IMR-90 (cell line): ENCODE measurements around the gene DUOX2. TPM values are rescaled to one million over a fixed set of nuclear protein-coding genes. Genes with fewer than 3 reads are reported as not detected.

Experiments
- ATAC-seq: fragments of 200-7000 bp; cut with Tn5 transposase; 2 replicates; pipeline ENCODE4 v1.9.1; 2020; ENCODE audit warnings: low read depth, mild to moderate bottlenecking, moderate library complexity
- BruUV-seq: library from RNA; stranded (reverse); fragments of 400-500 nt; replicated peaks from 2 replicates; lab custom pipeline; 2021; lab: Mats Ljungman, UMichigan
- CTCF ChIA-PET: fragments of 300-600 bp; formaldehyde crosslinking; extraction: SDS; loops from one replicate; lab custom pipeline; 2021; ENCODE audit warnings: antibody characterized with exemption; lab: Yijun Ruan, JAX
- POLR2A ChIA-PET: fragments of 300-600 bp; sonication (Branson Sonifier 250); formaldehyde crosslinking; loops from one replicate; lab custom pipeline; 2022; ENCODE audit warnings: antibody characterized with exemption; ENCODE audit not compliant: unreplicated experiment; lab: Charles Lee
- DNase-seq: peaks from one replicate; pipeline ENCODE4 v3.0.0; 2013
- H2AFZ ChIP-seq: replicated peaks from 2 replicates; pipeline ENCODE3; 2013; ENCODE audit warnings: low read length, mild to moderate bottlenecking; ENCODE audit not compliant: poor library complexity
- H2AK5ac ChIP-seq: 2 replicates; pipeline ENCODE4 v1.6.1; 2013; ENCODE audit warnings: low read depth, low read length, inconsistent platforms
- H2AK9ac ChIP-seq: replicated peaks from 2 replicates; pipeline ENCODE3; 2013; ENCODE audit warnings: mild to moderate bottlenecking, low read depth, low read length, moderate library complexity; ENCODE audit not compliant: poor library complexity
- H2BK120ac ChIP-seq: 2 replicates; pipeline ENCODE4 v1.6.1; 2013; ENCODE audit warnings: low read depth, low read length, inconsistent platforms
- H2BK15ac ChIP-seq: 3 replicates; pipeline ENCODE4 v1.6.1; 2013; ENCODE audit warnings: low read depth, low read length, inconsistent platforms
- H2BK20ac ChIP-seq: 2 replicates; pipeline ENCODE4 v1.6.1; 2013; ENCODE audit warnings: low read depth, mild to moderate bottlenecking, inconsistent platforms, low read length, moderate library complexity
- H2BK5ac ChIP-seq: 2 replicates; pipeline ENCODE4 v1.6.1; 2013; ENCODE audit warnings: mild to moderate bottlenecking, low read depth, low read length, inconsistent platforms; ENCODE audit not compliant: poor library complexity, severe bottlenecking
- H3K14ac ChIP-seq: replicated peaks from 2 replicates; pipeline ENCODE4 v1.6.1; 2013; ENCODE audit warnings: low read depth, low read length, inconsistent platforms
- H3K18ac ChIP-seq: 2 replicates; pipeline ENCODE4 v1.6.1; 2013; ENCODE audit warnings: low read depth, low read length, control low read depth
- H3K23ac ChIP-seq: 2 replicates; pipeline ENCODE4 v1.6.1; 2013; ENCODE audit warnings: low read depth, low read length, inconsistent platforms
- H3K27ac ChIP-seq: 2 replicates; pipeline ENCODE4 v1.5.1; 2013; ENCODE audit warnings: mild to moderate bottlenecking, control low read depth, low read length; ENCODE audit not compliant: insufficient read depth
- H3K27me3 ChIP-seq: 2 replicates; pipeline ENCODE4 v1.6.1; 2013; ENCODE audit warnings: low read length; ENCODE audit not compliant: control insufficient read depth, insufficient read depth
- H3K36me3 ChIP-seq: 2 replicates; pipeline ENCODE4 v1.6.1; 2013; ENCODE audit warnings: low read length, mixed read lengths; ENCODE audit not compliant: control insufficient read depth, insufficient read depth
- H3K4ac ChIP-seq: 2 replicates; pipeline ENCODE4 v1.6.1; 2013; ENCODE audit warnings: low read depth, low read length, inconsistent platforms
- H3K4me1 ChIP-seq: 2 replicates; pipeline ENCODE4 v1.6.1; 2013; ENCODE audit warnings: low read length, mixed read lengths; ENCODE audit not compliant: control insufficient read depth, insufficient read depth
- H3K4me2 ChIP-seq: 2 replicates; pipeline ENCODE4 v1.6.1; 2013; ENCODE audit warnings: low read depth, mild to moderate bottlenecking, control low read depth, low read length, moderate library complexity
- H3K4me3 ChIP-seq: 2 replicates; pipeline ENCODE4 v1.5.1; 2013; ENCODE audit warnings: low read depth, mild to moderate bottlenecking, control low read depth, low read length, moderate library complexity; ENCODE audit not compliant: insufficient read depth
- H3K56ac ChIP-seq: 2 replicates; pipeline ENCODE4 v1.6.1; 2013; ENCODE audit warnings: low read length, inconsistent platforms; ENCODE audit not compliant: insufficient read depth; ENCODE audit errors: extremely low read depth
- H3K79me1 ChIP-seq, 2 experiments: 2 replicates each; pipeline ENCODE4 v1.6.1; 2013; ENCODE audit warnings: low read length in 2 of 2, inconsistent platforms in 1 of 2, low read depth in 1 of 2
- H3K9ac ChIP-seq: 2 replicates; pipeline ENCODE4 v1.6.1; 2013; ENCODE audit warnings: low read depth, low read length, control low read depth
- H3K9me1 ChIP-seq: 2 replicates; pipeline ENCODE4 v1.6.1; 2013; ENCODE audit warnings: low read length, inconsistent platforms; ENCODE audit not compliant: insufficient read depth
- H3K9me3 ChIP-seq: 2 replicates; pipeline ENCODE4 v1.6.1; 2013; ENCODE audit warnings: low read length; ENCODE audit not compliant: control insufficient read depth, insufficient read depth
- H4K20me1 ChIP-seq: 2 replicates; pipeline ENCODE4 v1.6.1; 2013; ENCODE audit warnings: low read length, inconsistent platforms; ENCODE audit not compliant: insufficient read depth
- H4K5ac ChIP-seq: 2 replicates; pipeline ENCODE4 v1.6.1; 2013; ENCODE audit warnings: mild to moderate bottlenecking, low read depth, low read length, control low read depth
- H4K8ac ChIP-seq, 2 experiments: 2 replicates each; pipeline ENCODE4 v1.6.1; 2013; ENCODE audit warnings: low read depth in 2 of 2, low read length in 2 of 2, control low read depth in 1 of 2, inconsistent platforms in 1 of 2
- H4K91ac ChIP-seq: 2 replicates; pipeline ENCODE4 v1.6.1; 2013; ENCODE audit warnings: low read depth, low read length, inconsistent platforms; ENCODE audit not compliant: insufficient read depth
- NFE2L2 ChIP-seq: fragments of 150-350 bp; IDR thresholded peaks from 2 replicates; pipeline ENCODE4 v1.6.1; 2016; ENCODE audit warnings: low read depth, mild to moderate bottlenecking, low read length
- RAD21 ChIP-seq: IDR thresholded peaks from 2 replicates; pipeline ENCODE4 v1.6.1; 2012; ENCODE audit warnings: low read length, improper control_type of control experiment
- RCOR1 ChIP-seq: IDR thresholded peaks from 2 replicates; pipeline ENCODE4 v1.6.1; 2012; ENCODE audit warnings: mild to moderate bottlenecking, low read length, improper control_type of control experiment; ENCODE audit not compliant: insufficient replicate concordance
- WGBS, 2 experiments: methylation state at CpG; one replicate each; pipeline versions ENCODE4 v1.1.5 to v1.1.7; 2013; ENCODE audit warnings: missing lambda C conversion rate in 2 of 2; ENCODE audit not compliant: insufficient read length in 1 of 2; ENCODE audit errors: extremely low coverage in 2 of 2; 5-methylcytosine and 5-hydroxymethylcytosine counted together
- dilution Hi-C: fragments of 300-500 bp; cut with HindIII; formaldehyde crosslinking; loops from one replicate; pipeline ENCODE4 v1.14.3; 2018; ENCODE audit warnings: low sequenced_read_pairs; ENCODE audit not compliant: unreplicated experiment
- in situ Hi-C: fragments of 300-500 bp; cut with MboI; formaldehyde crosslinking; loops from 3 replicates; pipeline ENCODE4 v1.14.3; 2019; ENCODE audit warnings: low sequenced_read_pairs, inconsistent platforms, mixed read lengths
- intact Hi-C: fragments of 100-400 bp; cut with micrococcal nuclease; formaldehyde crosslinking; loops from 2 replicates; pipeline ENCODE4 v1.10.0; 2022
- polyA plus RNA-seq, 3 experiments: library from polyadenylated mRNA; depleted of rRNA; stranded (reverse); fragments of >200 nt; gene quantifications; 2 replicates each; pipeline ENCODE4 v1.2.3, GENCODE V29; 2012; ENCODE audit warnings: low replicate concordance in 1 of 3
- total RNA-seq: library from RNA; depleted of rRNA; stranded (reverse); fragments of >200 nt; gene quantifications from 2 replicates; pipeline ENCODE4 v1.2.3, GENCODE V29; 2012

Gene DUOX2
- total and polyA plus RNA-seq, 2 of the 4 experiments (the other 2 are of a cell fraction): not detected

DNA sequence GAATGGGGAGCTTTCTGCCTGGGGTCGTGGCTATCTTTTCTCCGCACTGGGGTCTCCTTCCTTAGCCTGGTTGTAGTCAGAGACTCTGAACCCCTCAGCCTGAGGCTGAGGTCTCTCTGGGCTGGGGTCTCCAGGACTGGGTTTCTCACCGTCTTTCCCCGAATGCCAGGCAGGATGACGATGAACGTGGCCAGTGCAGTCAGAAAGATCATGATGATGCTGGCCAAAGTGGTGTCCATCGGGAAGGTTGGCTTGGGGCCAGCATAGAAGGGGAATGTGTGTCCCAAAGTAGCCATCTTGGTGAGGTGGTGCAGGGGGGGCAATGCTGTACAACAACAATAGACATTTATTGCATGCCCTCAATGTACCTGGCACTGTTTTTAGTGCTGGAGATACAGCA is 8.7 kb upstream of the DUOX2 start:
- Histone ChIP-seq H4K20me1 (no peaks in the 10 kb centered on the region), H3K4me3 (no peak overlapping the region), H4K5ac (no peak overlapping the region), H3K36me3 (no peaks in the 10 kb centered on the region), H2BK20ac (no peak overlapping the region), H3K4me2 (no peak overlapping the region), H3K14ac (no peak overlapping the region), H3K9me3 (no peaks in the 10 kb centered on the region), H3K4me1 (peaks cover 3% of the 10 kb centered on the region), H3K18ac (no peak overlapping the region), H4K8ac (no peak overlapping the region), H3K79me1 (no peaks in the 10 kb centered on the region), H2BK120ac (no peak overlapping the region), H4K91ac (no peak overlapping the region), H3K9ac (no peak overlapping the region), H3K9me1 (no peaks in the 10 kb centered on the region), H2BK5ac (no peak overlapping the region), H3K23ac (no peak overlapping the region), H2BK15ac (no peak overlapping the region), H2AK5ac (no peak overlapping the region), H3K27me3 (peaks cover 22% of the 10 kb centered on the region), H2AK9ac (no peak overlapping the region), H2AFZ (no peak overlapping the region), H3K4ac (no peak overlapping the region), H3K27ac (no peak overlapping the region), H3K56ac (no peak overlapping the region)
- WGBS, 2 experiments: 90% methylated on average over 4 of the region's 7 CpGs; no CpG with 5 or more reads in 1 of the 2 experiments
- dilution Hi-C loops (no loop called here), intact Hi-C loops (no loop called here), in situ Hi-C loops (no loop called here)
- ATAC-seq: no peak
- CTCF ChIA-PET: interaction anchor here (1.0 to 1.1 kb wide), 2 partner anchors 40 to 335 kb away, joined by 3 read pairs; no protein-coding TSS in a partner anchor
- POLR2A ChIA-PET: no interaction called here
- TF ChIP-seq RCOR1: no peak
- no peak for TF ChIP-seq NFE2L2
- TF ChIP-seq RAD21: no peak
- DNase-seq: no peak
- BruUV-seq: no TSS peak
